T-helper 2 cell treated with Interferon-gamma antibody and Interleukin-4, amounts not matched to agents 100 ng/mL and 5 ng/mL, for 36 hours (primary cell): Measurements from ENCODE around the gene AQP10. TPM values are rescaled to one million over a fixed set of nuclear protein-coding genes. Genes with fewer than 3 reads are reported as not detected.
"Not testable (repeated sequence)": the region's sequence is repeated elsewhere in the genome, so short reads cannot be mapped to it uniquely, and the experiment has no call there.

Experiments used
- intact Hi-C: fragments of 100-400 bp; cut with micrococcal nuclease; formaldehyde crosslinking; loops from one replicate; pipeline ENCODE4 v1.15.1; 2023
- total RNA-seq: library from RNA; stranded (reverse); gene quantifications from 2 replicates; pipeline ENCODE4 v1.2.3, GENCODE V29; 2022

The AQP10 gene
- total RNA-seq, 1 donor from 2014 or later: not detected

- intact Hi-C loops: not testable (repeated sequence)
Observed at GRCh38 chr1:154373777-154374357, 53.0 kb downstream of the AQP10 start.

Other genes starting within 250 kb of the AQP10 start
- gene NUP210L, start 166.0 kb upstream of the AQP10 start, total RNA-seq: 0.05 and 0.09 TPM in 2 replicates
- gene TPM3, start 129.0 kb upstream of the AQP10 start, total RNA-seq: 797 and 820 TPM in 2 replicates
- 0.50 TPM in 1 of 2 replicates, not detected in the other for gene CFAP141, start 114.8 kb upstream of the AQP10 start, total RNA-seq
- gene UBAP2L, start 100.1 kb upstream of the AQP10 start, total RNA-seq: 223 and 229 TPM in 2 replicates
- gene HAX1, start 48.5 kb upstream of the AQP10 start, total RNA-seq: 112 and 115 TPM in 2 replicates
- 123 and 125 TPM in 2 replicates for gene ATP8B2, start 4.4 kb downstream of the AQP10 start, total RNA-seq
- 5.3 and 5.9 TPM in 2 replicates for gene IL6R, start 84.2 kb downstream of the AQP10 start, total RNA-seq
- not detected in 2 replicates for gene TDRD10, start 181.1 kb downstream of the AQP10 start, total RNA-seq
- not detected in 2 replicates for gene SHE, start 181.3 kb downstream of the AQP10 start, total RNA-seq
- 112 and 117 TPM in 2 replicates for gene UBE2Q1, start 237.6 kb downstream of the AQP10 start, total RNA-seq
- not detected in 2 replicates for gene CHRNB2, start 246.7 kb downstream of the AQP10 start, total RNA-seq